HG03108 (cell line): ENCODE results near the gene RTP1.
"Not testable (repeated sequence)": the region's sequence is repeated elsewhere in the genome, so short reads cannot be mapped to it uniquely, and the experiment has no call there.

Source experiments
- ATAC-seq: cut with Tn5 transposase; IDR thresholded peaks from one replicate; pipeline ENCODE4 v1.9.1; 2021; ENCODE audit warnings: moderate library complexity; ENCODE audit not compliant: unreplicated experiment

RTP1 gene

DNA sequence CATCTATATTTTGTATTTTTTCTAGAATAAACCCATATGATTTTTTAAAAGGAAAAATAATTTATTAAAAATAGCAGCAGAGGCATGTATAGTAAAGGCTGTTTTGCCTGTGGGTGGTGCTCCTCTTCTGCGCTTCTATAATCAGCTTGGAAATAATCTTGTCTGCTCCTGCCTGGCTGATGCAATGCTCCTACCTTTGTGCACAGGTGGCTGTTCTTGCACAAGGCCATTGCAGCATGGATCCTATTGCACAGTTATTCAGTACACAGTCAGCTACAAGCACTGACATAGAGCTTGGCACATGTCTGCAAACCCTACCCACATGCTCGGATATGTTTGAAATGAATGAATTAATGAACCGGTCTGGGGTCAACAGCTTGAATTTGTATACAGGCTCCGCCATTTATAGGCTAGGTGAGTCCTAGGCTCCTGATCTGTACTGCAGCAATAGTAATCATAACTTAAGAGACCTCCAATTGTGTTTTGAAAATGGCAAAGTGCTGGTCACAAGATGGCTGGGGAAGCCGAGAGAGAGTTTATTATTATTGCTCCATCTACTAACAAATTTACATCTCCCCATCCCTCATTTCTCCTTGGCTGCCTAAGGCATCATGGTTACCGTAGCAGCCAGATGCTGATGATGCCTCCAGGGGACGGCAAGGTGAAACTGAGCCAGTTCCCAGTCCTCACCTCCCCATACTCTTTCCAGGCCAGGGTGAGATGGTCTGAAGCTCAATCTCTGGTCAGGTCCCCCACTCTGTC is 532 bp upstream of the RTP1 start:
- ATAC-seq: no peak

DNA sequence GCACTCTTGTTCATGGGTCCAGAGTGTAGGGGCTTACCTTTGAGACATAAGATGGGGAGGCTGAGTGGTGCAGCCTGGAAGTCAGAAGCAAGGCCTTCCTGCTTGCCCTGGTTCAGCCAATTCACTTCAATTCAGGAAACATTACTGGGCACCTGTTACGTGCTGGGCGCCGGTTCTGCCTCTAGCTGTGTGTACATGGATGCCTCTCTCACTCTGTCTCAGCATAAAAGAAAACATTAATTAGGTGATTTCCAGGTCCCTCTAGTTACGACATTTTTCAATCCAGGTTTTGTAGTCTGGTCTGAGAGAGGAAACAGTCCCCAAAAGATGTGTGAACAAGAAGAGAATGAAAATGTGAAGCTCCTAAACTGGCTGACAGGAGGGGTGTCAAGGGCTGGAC is 1.2 kb downstream of the RTP1 start:
- no peak for ATAC-seq

DNA sequence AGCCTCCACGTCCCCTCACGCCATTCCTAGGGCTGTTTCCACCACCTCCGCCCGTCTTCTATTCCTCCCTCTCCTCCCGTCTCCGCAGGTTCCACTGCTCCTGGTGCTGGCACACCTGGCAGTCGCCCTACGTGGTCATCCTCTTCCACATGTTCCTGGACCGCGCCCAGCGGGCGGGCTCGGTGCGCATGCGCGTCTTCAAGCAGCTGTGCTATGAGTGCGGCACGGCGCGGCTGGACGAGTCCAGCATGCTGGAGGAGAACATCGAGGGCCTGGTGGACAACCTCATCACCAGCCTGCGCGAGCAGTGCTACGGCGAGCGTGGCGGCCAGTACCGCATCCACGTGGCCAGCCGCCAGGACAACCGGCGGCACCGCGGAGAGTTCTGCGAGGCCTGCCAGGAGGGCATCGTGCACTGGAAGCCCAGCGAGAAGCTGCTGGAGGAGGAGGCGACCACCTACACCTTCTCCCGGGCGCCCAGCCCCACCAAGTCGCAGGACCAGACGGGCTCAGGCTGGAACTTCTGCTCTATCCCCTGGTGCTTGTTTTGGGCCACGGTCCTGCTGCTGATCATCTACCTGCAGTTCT is 2.3 kb downstream of the RTP1 start:
- ATAC-seq: not testable (repeated sequence)

DNA sequence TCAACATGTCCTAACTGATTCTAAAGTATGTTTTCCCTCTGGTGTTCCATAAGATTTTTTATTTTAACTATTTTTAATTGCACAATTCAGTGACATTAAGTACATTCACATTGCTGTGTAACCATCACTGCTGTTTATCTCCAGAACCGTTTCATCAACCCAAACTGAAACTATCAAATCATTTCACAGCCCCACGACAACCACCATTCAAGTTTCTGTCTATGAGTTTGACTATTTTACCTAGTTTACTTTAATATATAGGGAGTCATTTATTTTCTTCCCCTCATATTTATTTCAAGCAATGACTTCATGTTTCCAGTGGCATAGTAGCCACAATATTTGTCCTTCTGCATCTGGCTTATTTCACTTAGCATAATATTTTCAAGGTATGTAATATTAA is 8.4 kb downstream of the RTP1 start:
- no peak for ATAC-seq

DNA sequence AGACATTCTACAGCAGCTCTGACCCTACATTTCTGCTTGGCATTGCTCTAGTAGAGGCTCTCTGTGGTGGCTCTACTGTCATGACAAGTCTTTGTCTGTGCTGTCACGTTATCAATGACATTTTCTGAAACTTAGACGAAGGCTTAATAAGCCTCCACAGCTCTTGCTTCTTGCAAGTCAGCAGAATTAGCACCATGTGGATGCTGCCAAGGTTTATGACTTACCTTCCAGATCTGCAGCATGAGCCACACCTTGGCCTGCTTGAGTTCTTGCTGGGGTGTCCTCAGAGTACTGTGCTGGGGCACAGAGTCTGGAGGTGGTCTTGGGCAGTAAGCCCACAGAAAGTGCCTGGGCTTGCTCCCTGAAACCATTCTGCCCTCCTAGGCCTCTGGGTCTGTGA is 9.8 kb downstream of the RTP1 start:
- ATAC-seq: no peak

DNA sequence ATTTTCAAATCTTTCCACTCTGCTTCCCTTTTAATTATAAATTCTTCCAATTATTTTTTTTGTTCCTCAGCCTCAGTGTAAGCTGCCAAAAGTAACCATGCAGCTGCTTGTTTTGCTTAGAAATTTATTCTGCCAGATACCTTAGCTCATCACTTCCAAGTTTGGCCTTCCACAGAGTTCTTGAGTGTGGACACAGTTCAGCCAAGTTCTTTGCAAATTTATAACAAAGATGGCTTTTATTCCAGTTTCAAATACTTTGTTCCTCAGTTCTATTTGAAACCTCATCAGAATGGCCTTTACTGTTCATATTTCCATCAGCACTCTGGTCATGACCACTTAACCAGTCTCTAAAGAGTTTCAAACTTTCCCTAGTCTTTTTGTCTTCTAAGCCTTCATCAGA is 10.3 kb downstream of the RTP1 start:
- ATAC-seq: no peak

DNA sequence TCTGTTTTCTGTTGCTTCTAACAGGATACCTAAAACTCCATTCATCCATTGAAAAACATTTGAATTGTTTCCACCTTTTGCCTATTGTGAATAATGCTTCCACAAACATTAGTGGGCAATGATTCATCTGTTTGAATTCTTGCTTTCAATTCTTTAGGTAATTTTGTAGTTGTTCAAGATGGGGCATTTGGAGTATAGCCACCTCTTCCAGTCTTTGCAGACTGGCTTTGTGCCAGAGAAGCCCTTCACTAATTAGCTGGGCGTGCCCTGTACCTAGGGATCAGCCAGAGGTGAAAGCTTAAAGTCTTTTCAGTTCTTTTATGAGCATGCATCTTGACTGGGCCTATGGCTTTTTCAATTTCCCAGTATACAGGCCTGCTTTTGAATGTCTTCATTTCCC is 10.9 kb downstream of the RTP1 start:
- no peak for ATAC-seq

DNA sequence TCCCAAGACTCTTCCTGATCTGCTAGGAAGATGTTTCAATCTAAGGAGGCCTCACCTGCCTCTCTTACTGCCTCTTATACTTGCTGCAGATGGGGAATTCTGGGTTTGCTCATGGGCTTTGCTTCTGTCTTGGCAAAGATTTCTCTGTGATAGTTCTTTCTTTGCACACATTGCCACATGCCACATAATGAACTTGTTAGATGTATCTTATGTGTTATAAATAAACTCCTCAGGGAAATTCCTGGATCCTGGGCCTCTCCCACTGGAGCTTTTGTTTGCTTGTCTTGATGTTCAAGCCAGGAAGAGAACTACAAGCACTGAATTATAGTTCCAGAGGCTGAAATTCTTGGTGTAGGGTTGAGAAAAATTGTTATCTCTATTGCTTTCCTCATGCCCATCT is 12.2 kb downstream of the RTP1 start:
- ATAC-seq: no peak

DNA sequence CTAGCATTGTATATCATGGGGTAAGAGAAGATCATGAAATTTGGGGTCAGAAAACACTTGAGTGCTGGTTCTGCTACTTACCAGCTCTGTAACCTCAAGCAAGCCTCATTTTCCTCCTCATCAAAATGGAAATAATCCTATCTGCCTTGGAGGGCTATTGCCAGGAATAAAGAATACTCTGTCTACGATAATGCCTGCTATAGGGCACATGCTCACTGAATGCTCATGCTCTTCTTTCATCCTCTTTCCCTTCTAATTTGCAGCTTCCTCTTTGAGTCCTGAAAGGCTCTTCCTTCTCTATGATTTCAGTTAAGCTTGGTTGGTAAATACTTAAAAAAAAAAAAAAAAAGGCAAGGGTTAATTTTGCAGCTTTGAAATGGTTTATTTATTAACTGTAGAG is 12.8 kb downstream of the RTP1 start:
- ATAC-seq: no peak

DNA sequence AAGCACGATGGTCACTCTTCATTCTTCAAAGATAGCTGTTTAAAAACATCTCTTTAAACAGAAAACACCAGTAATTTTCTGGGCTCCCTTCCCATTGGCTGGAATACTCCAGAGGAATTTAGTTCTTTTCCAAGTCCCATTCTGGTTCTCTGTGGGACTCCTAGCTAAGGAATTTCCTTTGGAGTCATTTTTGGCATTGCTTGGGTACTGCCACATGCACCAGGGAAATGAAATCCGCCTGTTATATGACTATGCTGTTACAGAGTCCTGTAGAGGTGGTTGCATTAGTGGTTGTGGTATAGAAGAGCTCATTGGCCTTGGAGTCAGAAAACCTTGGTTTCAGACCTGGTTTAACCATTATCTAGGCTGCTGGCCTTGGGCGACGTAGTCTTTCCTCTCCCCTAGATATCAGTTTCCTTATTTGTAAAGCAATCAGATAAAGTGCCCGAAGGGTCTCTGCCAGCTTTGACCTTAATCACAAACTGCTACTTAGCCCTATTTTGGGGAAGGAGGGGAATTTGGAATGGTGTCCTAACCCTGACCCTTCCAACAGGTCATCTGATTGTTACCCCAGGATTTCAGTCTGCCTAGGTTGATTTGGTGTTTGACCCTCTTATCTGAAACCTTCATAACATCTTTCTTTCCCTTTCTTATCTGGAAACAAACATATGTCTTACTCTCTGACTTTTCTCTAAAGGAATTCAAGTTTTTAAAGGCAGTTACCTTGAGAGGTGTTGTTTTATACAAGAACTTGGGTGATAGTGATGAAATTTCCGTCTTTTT is 13.4 kb downstream of the RTP1 start:
- ATAC-seq: peak; percentile 70

DNA sequence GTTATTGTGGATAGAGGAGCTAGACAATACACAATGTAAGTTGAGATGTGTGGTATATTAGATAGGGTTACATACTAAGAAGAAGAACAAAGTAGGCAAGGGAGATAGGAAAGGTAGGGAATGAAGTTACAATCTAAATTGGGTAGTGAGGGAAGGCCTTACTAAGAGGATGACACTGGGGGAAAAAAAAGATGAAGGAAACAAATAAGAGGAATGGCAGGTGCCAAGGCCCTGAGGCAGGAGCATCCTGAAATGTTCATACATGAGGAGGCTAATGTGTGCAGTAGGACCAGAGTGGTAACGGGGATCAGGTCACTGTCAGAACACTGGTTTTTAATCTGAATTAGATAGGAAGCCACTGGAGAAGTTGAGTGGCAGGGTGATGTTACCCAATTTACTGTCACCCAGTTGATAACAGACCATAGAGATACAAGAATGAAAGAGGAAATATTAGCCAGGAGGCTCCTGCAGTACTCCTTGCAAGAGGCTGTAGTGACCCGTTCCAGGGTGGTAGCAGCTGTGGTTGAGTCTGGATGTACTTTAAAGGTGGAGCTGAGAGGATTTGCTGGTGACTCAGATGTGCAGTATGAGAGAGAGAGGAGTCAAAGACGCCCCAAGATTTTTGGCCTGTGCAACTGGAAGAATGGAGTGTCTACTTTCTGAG is 14.4 kb downstream of the RTP1 start:
- no peak for ATAC-seq

DNA sequence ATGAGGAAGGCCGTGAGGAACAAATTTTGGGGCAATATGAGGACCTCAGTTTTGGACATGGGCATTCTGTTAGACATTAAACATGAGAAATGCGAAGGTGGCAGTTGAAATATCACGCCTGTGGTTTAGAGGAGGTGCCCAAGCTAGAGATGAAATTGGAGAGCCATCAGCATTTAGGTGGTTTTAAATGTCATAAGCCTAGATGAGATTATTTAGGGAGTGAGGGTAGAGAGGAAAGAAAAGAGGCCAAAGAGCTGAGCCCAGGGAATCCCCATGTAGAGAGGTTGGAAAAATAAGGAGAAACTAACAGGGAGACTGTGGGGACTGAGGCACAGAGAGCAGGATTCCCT is 14.9 kb downstream of the RTP1 start:
- ATAC-seq: no peak

DNA sequence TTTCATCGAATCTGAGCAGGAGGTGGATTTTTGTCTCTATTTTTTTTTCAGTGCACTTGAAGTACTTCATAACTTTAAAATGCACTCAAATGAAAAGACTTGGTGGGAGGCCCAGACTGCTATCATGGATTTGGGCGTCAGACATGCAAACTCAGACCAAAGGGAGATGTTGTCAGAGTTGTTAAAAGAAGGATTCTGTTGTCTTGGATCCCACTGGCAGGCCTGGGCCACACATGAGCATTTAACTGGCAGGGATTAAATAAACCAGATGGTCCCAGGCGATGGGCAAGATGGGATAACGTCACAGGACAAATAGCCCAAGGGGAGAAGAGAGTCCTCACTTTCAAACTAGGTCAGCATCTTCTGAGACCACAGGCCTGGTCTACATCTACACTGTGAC is 15.4 kb downstream of the RTP1 start:
- no peak for ATAC-seq

DNA sequence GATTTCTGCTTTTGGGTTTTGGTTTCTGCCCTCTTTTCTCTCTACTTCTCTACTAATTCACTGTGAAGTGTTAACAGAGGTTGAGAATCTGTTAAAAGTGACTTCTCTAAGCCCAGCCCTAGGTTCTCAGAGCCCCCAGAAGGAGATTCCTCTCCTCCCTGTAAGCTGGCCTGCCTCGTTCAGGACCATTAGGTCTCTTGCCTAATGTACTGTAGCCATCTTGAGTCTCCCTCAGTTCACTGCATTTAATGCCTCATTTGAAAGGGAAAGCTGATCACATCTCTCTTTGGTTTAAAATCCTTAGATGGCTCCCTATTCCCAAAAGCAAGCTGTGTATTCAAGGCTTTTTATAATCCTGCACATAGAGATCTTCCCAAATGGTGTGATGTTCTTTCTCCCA is 16.3 kb downstream of the RTP1 start:
- ATAC-seq: no peak

DNA sequence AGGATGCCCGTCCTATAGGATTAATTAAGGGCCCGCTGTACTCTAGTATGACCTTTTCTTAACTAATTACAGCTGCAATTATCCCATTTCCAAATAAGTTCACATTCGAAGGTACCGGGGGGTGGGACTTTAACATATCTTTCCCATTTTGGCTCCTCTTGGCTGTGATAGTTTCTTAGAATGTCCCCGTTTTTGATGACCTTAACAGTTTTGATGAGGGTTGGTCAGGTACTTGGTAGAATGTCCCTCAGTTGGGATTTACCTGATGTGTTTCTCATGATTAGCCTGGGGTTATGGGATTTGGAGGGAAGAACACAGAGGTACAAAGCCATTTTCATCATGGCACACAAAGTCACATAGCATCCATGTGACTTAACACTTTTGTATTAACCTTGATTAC is 18.2 kb downstream of the RTP1 start:
- ATAC-seq: no peak

DNA sequence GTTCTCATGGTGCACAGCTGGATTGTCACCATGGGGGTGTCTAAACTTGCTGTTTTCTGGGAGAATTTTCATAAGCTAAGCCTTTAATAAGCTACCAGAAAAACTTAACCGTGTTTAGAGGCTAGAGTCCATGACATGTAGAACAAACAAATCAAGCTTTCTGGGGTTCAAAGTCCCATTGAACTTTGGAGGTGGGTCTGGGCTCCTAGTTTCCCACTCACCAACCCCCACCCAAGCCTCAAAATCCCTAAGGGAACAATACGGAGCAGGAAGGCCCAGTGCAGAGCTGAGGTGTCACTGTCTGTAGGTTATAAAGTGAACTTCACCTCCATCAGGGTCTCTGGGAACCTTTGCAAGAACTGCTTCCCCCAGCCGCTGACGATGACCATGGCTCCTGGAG is 25.5 kb downstream of the RTP1 start:
- no peak for ATAC-seq

DNA sequence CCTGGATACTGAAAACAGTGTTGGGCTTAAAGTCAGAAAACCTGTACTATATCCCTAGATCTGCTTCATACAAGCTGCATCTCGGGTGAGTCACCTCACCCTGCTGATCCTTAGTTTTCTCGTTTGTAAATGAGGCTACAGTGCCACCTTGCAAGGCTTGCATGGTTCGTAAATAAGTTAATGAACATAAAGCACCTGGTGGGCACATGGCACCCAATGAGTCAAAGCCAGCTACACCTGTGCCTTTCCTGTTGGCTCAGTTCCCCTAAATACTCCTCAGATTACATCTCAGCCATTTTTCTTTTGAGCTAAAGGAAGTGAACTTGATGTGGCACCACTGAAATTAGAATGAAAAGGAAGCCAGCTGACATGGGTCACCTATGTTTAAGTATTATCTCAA is 26.5 kb downstream of the RTP1 start:
- no peak for ATAC-seq

DNA sequence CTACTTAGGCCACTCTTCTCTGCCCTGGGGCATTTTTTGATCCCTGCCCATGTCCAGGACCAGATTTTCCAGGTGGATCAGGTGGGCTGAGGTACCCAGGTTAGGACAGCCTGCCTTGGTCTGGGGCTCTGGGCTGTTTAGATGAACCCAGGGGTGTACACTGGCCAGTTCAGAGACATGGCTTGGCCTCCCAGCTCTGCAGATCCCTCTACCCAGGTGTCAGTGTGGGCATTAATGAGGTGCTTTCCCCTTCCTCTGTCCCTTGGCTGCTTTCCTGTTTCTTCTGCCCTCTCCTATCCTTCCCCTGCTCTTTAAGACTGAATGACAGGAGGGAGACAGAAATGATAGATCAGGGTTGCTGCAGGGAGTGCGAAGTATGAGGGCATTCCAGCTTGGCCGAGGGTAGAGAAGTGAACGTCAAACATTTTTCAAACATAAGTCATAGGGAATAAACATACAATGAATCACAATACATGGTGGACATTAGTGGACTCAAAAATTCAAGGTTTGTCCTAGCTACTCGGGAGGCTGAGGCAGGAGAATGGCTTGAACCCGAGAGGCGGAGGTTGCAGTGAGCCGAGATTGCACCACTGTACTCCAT is 30.5 kb downstream of the RTP1 start:
- no peak for ATAC-seq

DNA sequence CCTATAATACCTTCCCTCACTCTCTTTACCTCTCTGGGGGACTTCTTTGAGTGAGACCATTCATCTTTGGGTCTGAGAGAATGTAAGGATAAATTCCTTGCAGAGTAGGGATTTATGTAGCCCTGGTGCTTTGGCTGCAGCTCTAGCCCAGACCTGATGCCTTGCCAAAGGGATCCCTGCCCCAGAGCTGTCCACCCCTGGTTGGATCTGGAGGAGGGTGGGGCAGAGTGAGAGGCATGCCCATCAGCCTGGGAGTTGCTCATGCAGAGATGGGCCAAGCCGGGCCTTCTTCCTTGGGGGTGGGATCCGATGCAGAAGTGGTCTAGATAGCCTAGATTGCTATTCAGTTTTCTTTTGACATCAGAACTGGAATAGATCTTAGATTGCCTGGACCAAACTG is 31.5 kb downstream of the RTP1 start:
- no peak for ATAC-seq

DNA sequence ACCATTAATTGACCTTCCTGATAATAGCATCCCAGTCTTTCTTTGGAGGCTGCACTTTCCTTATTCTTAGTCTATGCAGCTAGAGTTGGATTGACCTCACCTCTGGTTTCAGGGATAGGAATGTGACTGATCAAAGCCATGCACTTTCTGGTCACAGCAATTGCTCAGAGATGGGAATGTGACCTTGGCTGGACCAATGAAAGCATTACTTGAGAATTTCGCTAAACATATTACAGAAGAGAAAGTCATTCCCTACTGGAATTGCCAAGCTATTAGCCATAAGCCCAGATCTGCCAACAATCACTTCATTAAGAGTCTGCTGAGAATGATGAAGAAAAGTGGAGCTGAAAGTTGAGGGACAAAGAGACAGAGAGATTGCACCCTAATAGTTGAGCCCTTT is 32.7 kb downstream of the RTP1 start:
- no peak for ATAC-seq

DNA sequence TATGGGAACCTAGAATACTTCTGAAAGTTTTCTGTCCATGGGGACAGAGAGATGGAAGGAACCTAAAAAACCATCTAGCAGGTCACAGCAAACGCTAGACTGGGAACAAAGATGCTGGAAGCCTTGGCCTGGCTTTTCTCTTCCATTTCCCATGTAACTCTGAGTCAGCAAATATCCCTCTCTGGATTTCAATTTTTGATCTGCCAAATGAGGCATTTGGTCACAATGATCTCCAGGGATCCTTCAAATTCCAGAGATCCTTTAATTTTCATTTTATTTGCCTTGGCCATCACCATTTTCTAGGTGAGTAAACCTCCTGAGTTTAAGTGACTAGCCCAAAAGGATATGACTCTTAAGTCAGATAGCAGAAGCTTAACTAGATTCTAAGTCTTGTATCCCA is 39.7 kb downstream of the RTP1 start:
- ATAC-seq: no peak
